Adrenal gland (tissue), 12 donors: Measurements from ENCODE around the gene GZMH. TPM values are rescaled to one million over a fixed set of nuclear protein-coding genes. Genes with fewer than 3 reads are reported as not detected.

ENCODE experiments used
- DNase-seq, 7 donors: peaks; one replicate each; pipeline ENCODE4 v3.0.0-alpha.2; 2019 to 2020
- H3K27ac ChIP-seq, 5 donors: fragments of 200-600 bp; sonication (generic) in 4 of 5; 1 replicate in 3 of 5; 2 replicates in 2 of 5; pipeline versions ENCODE4 v1.5.1 to v1.8.0; 2016 to 2020; ENCODE audit warnings: mild to moderate bottlenecking in 1 of 5
- H3K27me3 ChIP-seq: fragments of 200-600 bp; 2 replicates; pipeline ENCODE4 v1.8.0; 2021
- H3K36me3 ChIP-seq, 2 donors: fragments of 200-600 bp; replicated peaks in 1 of 2; 1 replicate in 1 of 2; 2 replicates in 1 of 2; pipeline versions ENCODE4 v1.5.1 to v1.8.0; 2018 to 2022
- H3K4me1 ChIP-seq, 2 donors: fragments of 200-600 bp; replicated peaks in 1 of 2; 1 replicate in 1 of 2; 2 replicates in 1 of 2; pipeline versions ENCODE4 v1.5.1 to v1.8.0; 2018 to 2021
- H3K4me3 ChIP-seq, 4 donors: fragments of 200-600 bp; sonication (generic) in 3 of 4; one replicate each; pipeline ENCODE4 v1.5.1; 2016 to 2018
- H3K9me3 ChIP-seq, 3 donors: fragments of 200-600 bp; sonication (generic) in 1 of 3; replicated peaks in 1 of 3; 1 replicate in 2 of 3; 2 replicates in 1 of 3; pipeline versions ENCODE4 v1.5.1 to v1.8.0; 2016 to 2021
- POLR2A ChIP-seq, 2 donors: fragments of 450-650 bp; IDR thresholded peaks; one replicate each; pipeline ENCODE4 v1.6.1; 2017; ENCODE audit warnings: antibody characterized with exemption in 2 of 2, mild to moderate bottlenecking in 2 of 2, moderate library complexity in 1 of 2
- WGBS, 4 donors: extraction: QIAGEN DNeasy Blood & Tissue Kit in 2 of 4; methylation state at CpG; one replicate each; pipeline versions ENCODE4 v1.1.5 to v1.1.7; 2013 to 2017; 5-methylcytosine and 5-hydroxymethylcytosine counted together
- intact Hi-C, 2 donors: fragments of 100-400 bp; cut with DNase I; formaldehyde crosslinking; loops; one replicate each; pipeline versions ENCODE4 v1.14.1 to v1.15.0; 2022 to 2023
- polyA plus RNA-seq, 3 donors: library from polyadenylated mRNA; stranded (reverse); fragments of 200-250 nt in 2 of 3; fragments of 350-450 nt in 1 of 3; fragmentation: Illumina TruSeq in 1 of 3; extraction: RNeasy Lipid Tissue Mini Kit (QIAGEN cat#74804) in 1 of 3; gene quantifications; one replicate each; pipeline ENCODE4 v1.2.3, GENCODE V29; 2013 to 2014
- total RNA-seq, 9 donors: library from RNA; depleted of rRNA in 4 of 9; stranded (reverse); fragments of >200 nt in 4 of 9; fragments of 120-200 nt in 1 of 9; fragmentation: NEBNext Ultra II Directional in 1 of 9; extraction: Animal tissue kit (Norgen Biotek cat#: 25700) in 1 of 9; gene quantifications; one replicate each; pipeline versions ENCODE4 v1.1.0 to v1.2.4, GENCODE V29; 2013 to 2023
- TF ChIP-seq, protein P1 (sequence below), 6 experiments: fragments of 450-650 bp in 4 of 6; fragments of 200-600 bp in 2 of 6; sonication (generic) in 1 of 6; IDR thresholded peaks; 1 replicate in 5 of 6; 2 replicates in 1 of 6; pipeline versions ENCODE4 v1.5.1 to v1.8.0; 2016 to 2021; ENCODE audit warnings: antibody characterized with exemption in 6 of 6, mild to moderate bottlenecking in 2 of 6, moderate library complexity in 1 of 6
- donor health status: healthy with polysubstance abuse.
- donor health status: Bipolar disorder and iron deficiency.
- donor health status: DM: yes; HTN: yes; CAD: no.
- donor health status: DM: no; HTN: no; CAD: no.
- donor health status: DM: no; HTN: no; CAD: no.
- donor health status: DM: yes; HTN: yes; CAD: no.

The GZMH gene
- total and polyA plus RNA-seq, 12 donors: 0.48 to 6.5 (median 1.3) TPM; not detected in 4

DNA sequence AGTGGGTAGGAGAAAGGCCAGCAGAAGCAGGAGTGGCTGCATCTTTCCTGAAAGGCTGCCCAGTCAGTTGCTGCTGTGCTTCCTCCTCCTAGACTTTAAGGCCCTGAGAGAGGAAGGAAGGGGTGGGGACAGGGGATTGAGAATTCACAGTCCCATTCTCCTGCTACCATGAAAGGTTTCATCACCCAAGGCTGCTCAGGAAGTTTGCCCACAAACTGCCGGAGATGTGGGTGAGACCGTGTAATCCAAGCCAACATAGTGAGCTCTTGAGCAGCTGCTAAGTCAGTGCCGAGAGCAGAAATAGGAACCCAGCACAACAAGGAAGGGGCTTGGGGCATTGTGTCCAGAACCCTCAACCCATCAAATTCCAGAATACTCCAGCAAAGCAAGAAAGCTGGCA is 33.3 kb downstream of the GZMH start, which contains the start of gene CTSG:
CTSG (minus strand) TSS at position 69 of the 400 bp plus-strand sequence; CDS start at position 42, 27 bp downstream.
- no peaks in the 10 kb centered on the region for H3K36me3 ChIP-seq
- DNase-seq: no peak
- H3K27me3 ChIP-seq: no peaks in the 10 kb centered on the region
- no peak for TF ChIP-seq POLR2A (IDR thresholded peaks at IDR 0.05)
- TF ChIP-seq, protein P1, sequence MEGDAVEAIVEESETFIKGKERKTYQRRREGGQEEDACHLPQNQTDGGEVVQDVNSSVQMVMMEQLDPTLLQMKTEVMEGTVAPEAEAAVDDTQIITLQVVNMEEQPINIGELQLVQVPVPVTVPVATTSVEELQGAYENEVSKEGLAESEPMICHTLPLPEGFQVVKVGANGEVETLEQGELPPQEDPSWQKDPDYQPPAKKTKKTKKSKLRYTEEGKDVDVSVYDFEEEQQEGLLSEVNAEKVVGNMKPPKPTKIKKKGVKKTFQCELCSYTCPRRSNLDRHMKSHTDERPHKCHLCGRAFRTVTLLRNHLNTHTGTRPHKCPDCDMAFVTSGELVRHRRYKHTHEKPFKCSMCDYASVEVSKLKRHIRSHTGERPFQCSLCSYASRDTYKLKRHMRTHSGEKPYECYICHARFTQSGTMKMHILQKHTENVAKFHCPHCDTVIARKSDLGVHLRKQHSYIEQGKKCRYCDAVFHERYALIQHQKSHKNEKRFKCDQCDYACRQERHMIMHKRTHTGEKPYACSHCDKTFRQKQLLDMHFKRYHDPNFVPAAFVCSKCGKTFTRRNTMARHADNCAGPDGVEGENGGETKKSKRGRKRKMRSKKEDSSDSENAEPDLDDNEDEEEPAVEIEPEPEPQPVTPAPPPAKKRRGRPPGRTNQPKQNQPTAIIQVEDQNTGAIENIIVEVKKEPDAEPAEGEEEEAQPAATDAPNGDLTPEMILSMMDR (IDR thresholded peaks at IDR 0.05): no peak
- no peak within 1 kb of the TSS for H3K27ac ChIP-seq
- H3K4me1 ChIP-seq: no peaks in the 10 kb centered on the region
- intact Hi-C loops: no loop called here
- H3K4me3 ChIP-seq: no peak within 1 kb of the TSS
- WGBS, 4 donors: 45 to 83% (median 54%) methylated on average over 3 of the region's 3 CpGs
- H3K9me3 ChIP-seq: no peaks in the 10 kb centered on the region

DNA sequence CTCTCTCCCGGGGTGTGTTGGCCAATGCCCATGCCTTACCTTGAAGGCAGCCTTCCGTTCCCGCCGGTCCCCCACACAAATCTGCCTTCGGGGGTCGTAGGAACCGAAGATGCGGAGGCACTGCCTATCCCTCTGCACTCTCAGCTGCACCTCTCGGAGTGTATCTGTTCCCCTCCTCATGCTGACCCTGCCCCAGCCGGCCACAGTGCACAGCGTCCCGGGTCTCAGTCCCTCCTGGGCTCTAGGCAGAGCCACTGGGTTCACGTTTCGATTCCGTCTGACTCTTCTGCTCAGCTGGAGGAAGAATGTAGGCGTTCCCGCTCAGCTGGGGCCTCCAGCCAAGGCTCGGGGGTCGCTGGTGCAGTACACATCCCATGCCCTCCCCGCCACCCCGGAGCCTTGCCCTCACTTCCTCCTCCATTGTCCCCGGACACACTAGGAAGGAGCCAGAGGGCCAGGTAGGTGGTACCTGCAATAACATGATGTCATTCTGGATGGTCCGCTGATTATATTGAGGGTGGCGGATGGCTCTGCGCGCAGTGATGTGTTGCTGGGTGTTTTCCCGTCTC is 35.2 kb downstream of the GZMH start:
- Histone ChIP-seq H3K9me3 (no peaks in the 10 kb centered on the region), H3K36me3 (no peaks in the 10 kb centered on the region), H3K27me3 (no peaks in the 10 kb centered on the region), H3K27ac (no peak overlapping the region), H3K4me3 (no peak overlapping the region), H3K4me1 (no peaks in the 10 kb centered on the region)
- TF ChIP-seq POLR2A (IDR thresholded peaks at IDR 0.05): no peak
- TF ChIP-seq, protein P1 (IDR thresholded peaks at IDR 0.05): no peak
- intact Hi-C loops: no loop called here
- WGBS, 4 donors: 75 to 80% (median 79%) methylated on average over 26 to 27 of the region's 27 CpGs
- DNase-seq: no peak

DNA sequence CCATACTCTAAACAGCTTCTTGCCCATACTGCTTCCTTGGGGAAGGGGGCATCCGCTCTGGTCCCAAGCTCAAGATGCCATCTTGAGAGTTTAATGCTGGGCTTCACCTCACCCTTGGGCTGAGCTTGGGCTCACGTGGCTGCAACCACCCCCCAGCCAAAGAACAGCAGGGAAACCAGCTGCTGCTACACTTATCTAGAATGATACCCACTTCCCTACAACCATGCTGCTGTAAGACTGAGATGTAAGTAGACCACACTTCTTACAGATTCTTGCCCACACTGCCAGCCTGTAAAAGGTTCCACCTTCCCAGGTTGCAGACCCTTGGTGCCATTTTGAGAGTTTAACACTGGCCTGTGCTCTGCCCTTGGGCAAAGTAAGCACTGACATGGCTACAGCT is 43.2 kb downstream of the GZMH start:
- no peaks in the 10 kb centered on the region for H3K36me3 ChIP-seq
- no peaks in the 10 kb centered on the region for H3K4me1 ChIP-seq
- intact Hi-C loops: no loop called here
- TF ChIP-seq POLR2A (IDR thresholded peaks at IDR 0.05): no peak
- TF ChIP-seq, protein P1 (IDR thresholded peaks at IDR 0.05): no peak
- H3K27me3 ChIP-seq: no peaks in the 10 kb centered on the region
- no peak for DNase-seq
- H3K9me3 ChIP-seq: no peaks in the 10 kb centered on the region
- WGBS, 4 donors: 57 to 100% (median 63%) methylated on average over 1 to 2 of the region's 2 CpGs
- no peak overlapping the region for H3K4me3 ChIP-seq
- H3K27ac ChIP-seq: no peak overlapping the region

DNA sequence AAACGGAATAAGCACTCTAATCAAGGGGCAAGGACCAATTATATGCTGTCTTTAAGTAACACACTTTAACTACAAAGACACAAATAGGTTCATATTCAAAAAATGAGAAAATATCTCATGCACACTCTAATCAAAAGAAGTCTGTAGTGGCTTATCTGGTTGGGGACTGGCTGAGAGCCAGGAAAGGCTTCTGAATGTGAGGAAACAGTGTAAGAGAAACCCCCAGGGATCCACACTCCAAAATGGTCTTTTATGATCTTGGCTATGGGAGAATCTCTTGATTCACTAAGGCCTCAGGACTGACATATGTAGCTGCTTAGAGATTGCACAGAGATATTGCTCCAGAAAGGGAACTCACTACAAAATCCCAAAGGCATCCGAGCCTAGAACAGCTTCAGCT is 43.7 kb downstream of the GZMH start:
- Histone ChIP-seq H3K27me3 (no peaks in the 10 kb centered on the region), H3K4me1 (no peaks in the 10 kb centered on the region), H3K4me3 (no peak overlapping the region), H3K36me3 (no peaks in the 10 kb centered on the region), H3K27ac (no peak overlapping the region), H3K9me3 (no peaks in the 10 kb centered on the region)
- no peak for DNase-seq
- intact Hi-C loops: no loop called here
- TF ChIP-seq POLR2A (IDR thresholded peaks at IDR 0.05): no peak
- TF ChIP-seq, protein P1 (IDR thresholded peaks at IDR 0.05): no peak
- 53 to 61% (median 57%) methylated on average over 1 to 2 of the region's 2 CpGs for WGBS, 4 donors
